ENCODE data around the gene QSOX2.
"Not testable (repeated sequence)": the region's sequence is repeated elsewhere in the genome, so short reads cannot be mapped to it uniquely, and the experiment has no call there.

Gene QSOX2

GRCh38 chr9:136236471-136237410 is 8.9 kb downstream of the QSOX2 start:
- DNase-seq (ENCODE audit: low spot score) = not testable (repeated sequence)

GRCh38 chr9:136235709-136236455 is 9.7 kb downstream of the QSOX2 start:
- DNase-seq (ENCODE audit: low spot score) = no peak

- DNase-seq (ENCODE audit: low spot score) = no peak
These were observed 10.4 kb downstream of the QSOX2 start for GRCh38 chr9:136235171-136235570.

GRCh38 chr9:136234597-136234996 is 11.0 kb downstream of the QSOX2 start:
- DNase-seq (ENCODE audit: low spot score) = no peak

- no peak for DNase-seq (ENCODE audit: low spot score)
These were observed 11.7 kb downstream of the QSOX2 start for GRCh38 chr9:136233868-136234267.

- DNase-seq (ENCODE audit: low spot score) = no peak
These were observed 12.2 kb downstream of the QSOX2 start for GRCh38 chr9:136233411-136233810.

- DNase-seq (ENCODE audit: low spot score) = no peak
These were observed 12.6 kb downstream of the QSOX2 start for GRCh38 chr9:136232969-136233368.

GRCh38 chr9:136231478-136232297 is 13.9 kb downstream of the QSOX2 start:
- DNase-seq (ENCODE audit: low spot score) = no peak

GRCh38 chr9:136230773-136231172 is 14.8 kb downstream of the QSOX2 start:
- no peak for DNase-seq (ENCODE audit: low spot score)

GRCh38 chr9:136230365-136230764 is 15.2 kb downstream of the QSOX2 start:
- DNase-seq (ENCODE audit: low spot score) = no peak

- DNase-seq (ENCODE audit: low spot score) = no peak
These were observed 16.2 kb downstream of the QSOX2 start for GRCh38 chr9:136229096-136230065.

GRCh38 chr9:136228107-136228875 is 17.3 kb downstream of the QSOX2 start:
- no peak for DNase-seq (ENCODE audit: low spot score)

GRCh38 chr9:136226680-136227407 is 18.8 kb downstream of the QSOX2 start:
- no peak for DNase-seq (ENCODE audit: low spot score)

- peak; percentile 39 for DNase-seq (ENCODE audit: low spot score)
These were observed 19.6 kb downstream of the QSOX2 start for GRCh38 chr9:136225748-136226679.

GRCh38 chr9:136225366-136225747 is 20.3 kb downstream of the QSOX2 start:
- DNase-seq (ENCODE audit: low spot score) = no peak

GRCh38 chr9:136223871-136224640 is 21.6 kb downstream of the QSOX2 start:
- DNase-seq (ENCODE audit: low spot score) = no peak

- DNase-seq (ENCODE audit: low spot score) = no peak
These were observed 22.7 kb downstream of the QSOX2 start for GRCh38 chr9:136222906-136223285.
